Measurements from ENCODE around the gene EIF2B4. TPM values are rescaled to one million over a fixed set of nuclear protein-coding genes. Genes with fewer than 3 reads are reported as not detected.

The EIF2B4 gene
- total and polyA plus RNA-seq, 9 of the 15 experiments (the other 6 are each of a cell fraction or from before 2014, with no cell fraction given), result 29.7 to 80.3 (median 58.9) TPM

DNA sequence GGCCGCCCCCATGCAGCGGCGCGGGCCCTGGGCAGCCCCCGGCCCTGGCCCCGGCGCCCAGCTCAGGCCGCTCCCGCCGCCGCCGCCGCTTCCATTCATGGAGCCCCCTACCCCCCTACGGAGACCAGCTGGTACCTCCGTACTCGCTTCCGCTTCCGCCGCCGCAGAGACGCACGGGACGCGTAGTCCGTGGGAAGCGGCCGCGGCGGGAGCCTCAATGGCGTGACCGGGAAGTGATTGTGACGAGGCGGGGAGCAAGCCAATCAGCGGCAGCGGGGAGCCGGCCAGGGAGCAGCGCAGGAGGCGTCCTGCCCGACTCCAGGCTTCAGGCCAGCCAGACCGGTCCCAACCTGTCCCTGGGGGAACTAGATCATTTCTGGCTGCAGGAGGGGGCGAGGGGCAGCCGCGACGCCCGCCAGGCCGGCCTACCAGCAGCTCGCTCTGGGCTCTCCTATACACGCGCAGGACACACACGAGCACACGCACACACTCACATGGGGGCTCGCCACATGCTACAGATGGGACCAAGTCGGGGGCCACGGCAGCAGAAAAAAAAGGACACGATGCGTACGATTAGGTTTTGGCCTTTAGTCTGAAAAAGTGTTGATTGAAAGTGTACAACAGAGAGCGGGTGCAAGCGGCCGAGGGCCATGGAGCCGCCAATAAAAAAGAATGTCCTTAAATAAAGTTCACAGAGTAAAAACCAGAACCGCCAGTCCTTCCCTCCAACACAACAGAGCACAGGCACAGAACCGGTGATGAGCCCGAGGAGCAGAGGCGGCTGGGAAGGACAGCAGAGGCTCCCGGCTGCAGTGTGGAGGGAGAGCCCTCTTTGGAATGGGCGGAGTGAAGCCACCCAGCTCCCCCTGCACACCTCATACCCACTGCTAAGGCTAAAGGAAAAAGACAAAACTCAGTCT, 10.7 kb upstream of the EIF2B4 start, which contains the start of gene ZNF513 (continued):
- TF ChIP-seq, protein P1, sequence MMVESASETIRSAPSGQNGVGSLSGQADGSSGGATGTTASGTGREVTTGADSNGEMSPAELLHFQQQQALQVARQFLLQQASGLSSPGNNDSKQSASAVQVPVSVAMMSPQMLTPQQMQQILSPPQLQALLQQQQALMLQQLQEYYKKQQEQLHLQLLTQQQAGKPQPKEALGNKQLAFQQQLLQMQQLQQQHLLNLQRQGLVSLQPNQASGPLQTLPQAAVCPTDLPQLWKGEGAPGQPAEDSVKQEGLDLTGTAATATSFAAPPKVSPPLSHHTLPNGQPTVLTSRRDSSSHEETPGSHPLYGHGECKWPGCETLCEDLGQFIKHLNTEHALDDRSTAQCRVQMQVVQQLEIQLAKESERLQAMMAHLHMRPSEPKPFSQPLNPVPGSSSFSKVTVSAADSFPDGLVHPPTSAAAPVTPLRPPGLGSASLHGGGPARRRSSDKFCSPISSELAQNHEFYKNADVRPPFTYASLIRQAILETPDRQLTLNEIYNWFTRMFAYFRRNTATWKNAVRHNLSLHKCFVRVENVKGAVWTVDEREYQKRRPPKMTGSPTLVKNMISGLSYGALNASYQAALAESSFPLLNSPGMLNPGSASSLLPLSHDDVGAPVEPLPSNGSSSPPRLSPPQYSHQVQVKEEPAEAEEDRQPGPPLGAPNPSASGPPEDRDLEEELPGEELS (CRISPR knock-in tag; IDR thresholded peaks at IDR 0.05; ENCODE audit: borderline replicate concordance), result peak; percentile 53; the same call in 1 of the 2 replicates
- peak in 1 of 2 experiments; percentile 81; a peak in 2 of 4 replicates for TF ChIP-seq MAZ (CRISPR knock-in tag; conservative IDR thresholded peaks at IDR 0.05 in 1 of 2, IDR thresholded peaks at IDR 0.05 in 1 of 2)
- TF ChIP-seq TRIM24 (IDR thresholded peaks at IDR 0.05), result no peak
- no peak for TF ChIP-seq HDAC3 (IDR thresholded peaks at IDR 0.05; ENCODE audit: borderline replicate concordance, partially characterized antibody)
- TF ChIP-seq CBFA2T2 (conservative IDR thresholded peaks at IDR 0.05), result no peak
- no peak for TF ChIP-seq XRCC5 (IDR thresholded peaks at IDR 0.05; ENCODE audit: low read depth, low read length)
- TF ChIP-seq SNRNP70 (optimal IDR thresholded peaks at IDR 0.05; ENCODE audit: low read depth, low read length), result no peak
- TF ChIP-seq, protein P2, sequence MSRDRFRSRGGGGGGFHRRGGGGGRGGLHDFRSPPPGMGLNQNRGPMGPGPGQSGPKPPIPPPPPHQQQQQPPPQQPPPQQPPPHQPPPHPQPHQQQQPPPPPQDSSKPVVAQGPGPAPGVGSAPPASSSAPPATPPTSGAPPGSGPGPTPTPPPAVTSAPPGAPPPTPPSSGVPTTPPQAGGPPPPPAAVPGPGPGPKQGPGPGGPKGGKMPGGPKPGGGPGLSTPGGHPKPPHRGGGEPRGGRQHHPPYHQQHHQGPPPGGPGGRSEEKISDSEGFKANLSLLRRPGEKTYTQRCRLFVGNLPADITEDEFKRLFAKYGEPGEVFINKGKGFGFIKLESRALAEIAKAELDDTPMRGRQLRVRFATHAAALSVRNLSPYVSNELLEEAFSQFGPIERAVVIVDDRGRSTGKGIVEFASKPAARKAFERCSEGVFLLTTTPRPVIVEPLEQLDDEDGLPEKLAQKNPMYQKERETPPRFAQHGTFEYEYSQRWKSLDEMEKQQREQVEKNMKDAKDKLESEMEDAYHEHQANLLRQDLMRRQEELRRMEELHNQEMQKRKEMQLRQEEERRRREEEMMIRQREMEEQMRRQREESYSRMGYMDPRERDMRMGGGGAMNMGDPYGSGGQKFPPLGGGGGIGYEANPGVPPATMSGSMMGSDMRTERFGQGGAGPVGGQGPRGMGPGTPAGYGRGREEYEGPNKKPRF (IDR thresholded peaks at IDR 0.05; ENCODE audit: low read depth, low read length), result no peak
- no peak for TF ChIP-seq ZNF551 (CRISPR knock-in tag; IDR thresholded peaks at IDR 0.05)
- TF ChIP-seq ZBTB40 (IDR thresholded peaks at IDR 0.05), result peak; percentile 97
- no peak for TF ChIP-seq ZBTB40 (CRISPR knock-in tag; IDR thresholded peaks at IDR 0.05)

Data from K562 (cell line).